Measurements from ENCODE around the gene NCKAP5. TPM values are rescaled to one million over a fixed set of nuclear protein-coding genes. Genes with fewer than 3 reads are reported as not detected.

Gene NCKAP5
- total and polyA plus RNA-seq, 2 experiments from 2014 or later: 0.21 to 0.31 TPM

- no peaks in the 10 kb centered on the region for H3K4me1 ChIP-seq (ENCODE audit: low read depth)
- no peak for TF ChIP-seq CTCF (IDR thresholded peaks at IDR 0.05; ENCODE audit: low read depth, low read length)
- no peak for DNase-seq (ENCODE audit: low read depth in 1 of 2, low spot score in 1 of 2)
- H3K27me3 ChIP-seq: no peaks in the 10 kb centered on the region
- H3K9me3 ChIP-seq (ENCODE audit: low read depth): no peaks in the 10 kb centered on the region
- no peak overlapping the region for H3K4me3 ChIP-seq
- H3K27ac ChIP-seq: no peak overlapping the region
- no peaks in the 10 kb centered on the region for H3K36me3 ChIP-seq
These were observed 75.4 kb downstream of the NCKAP5 start for GRCh38 chr2:133492719-133493380.

- Histone ChIP-seq H3K27ac (no peak overlapping the region), H3K9me3 (ENCODE audit: low read depth) (no peaks in the 10 kb centered on the region), H3K4me3 (no peak overlapping the region), H3K36me3 (no peaks in the 10 kb centered on the region), H3K4me1 (ENCODE audit: low read depth) (no peaks in the 10 kb centered on the region), H3K27me3 (no peaks in the 10 kb centered on the region)
- DNase-seq (ENCODE audit: low read depth in 1 of 2, low spot score in 1 of 2): no peak
- TF ChIP-seq CTCF (IDR thresholded peaks at IDR 0.05; ENCODE audit: low read depth, low read length): no peak
These were observed 77.8 kb downstream of the NCKAP5 start for GRCh38 chr2:133490411-133490980.

GRCh38 chr2:133489641-133490410 lies 78.4 kb downstream of the NCKAP5 start:
- no peaks in the 10 kb centered on the region for H3K36me3 ChIP-seq
- no peaks in the 10 kb centered on the region for H3K27me3 ChIP-seq
- H3K4me1 ChIP-seq (ENCODE audit: low read depth): no peaks in the 10 kb centered on the region
- peak in 1 of 2 donors; percentile 66 for DNase-seq (ENCODE audit: low read depth in 1 of 2, low spot score in 1 of 2)
- no peak for TF ChIP-seq CTCF (IDR thresholded peaks at IDR 0.05; ENCODE audit: low read depth, low read length)
- H3K9me3 ChIP-seq (ENCODE audit: low read depth): no peaks in the 10 kb centered on the region
- H3K27ac ChIP-seq: no peak overlapping the region
- no peak overlapping the region for H3K4me3 ChIP-seq

- no peak for TF ChIP-seq CTCF (IDR thresholded peaks at IDR 0.05; ENCODE audit: low read depth, low read length)
- H3K27ac ChIP-seq: no peak overlapping the region
- no peak for DNase-seq (ENCODE audit: low read depth in 1 of 2, low spot score in 1 of 2)
These were observed 79.1 kb downstream of the NCKAP5 start for GRCh38 chr2:133489146-133489545.

GRCh38 chr2:133486771-133487191 lies 81.5 kb downstream of the NCKAP5 start:
- no peak for DNase-seq (ENCODE audit: low read depth in 1 of 2, low spot score in 1 of 2)
- TF ChIP-seq CTCF (IDR thresholded peaks at IDR 0.05; ENCODE audit: low read depth, low read length): no peak
- H3K27ac ChIP-seq: no peak overlapping the region

More at GRCh38 chr2:133489146-133489545, 79.1 kb downstream of the NCKAP5 start:
- H3K4me1 ChIP-seq (ENCODE audit: low read depth): no peaks in the 10 kb centered on the region
- H3K36me3 ChIP-seq: no peaks in the 10 kb centered on the region
- no peaks in the 10 kb centered on the region for H3K27me3 ChIP-seq
- H3K4me3 ChIP-seq: no peak overlapping the region
- H3K9me3 ChIP-seq (ENCODE audit: low read depth): no peaks in the 10 kb centered on the region

More at GRCh38 chr2:133486771-133487191, 81.5 kb downstream of the NCKAP5 start:
- Histone ChIP-seq H3K4me3 (no peak overlapping the region), H3K27me3 (no peaks in the 10 kb centered on the region), H3K4me1 (ENCODE audit: low read depth) (no peaks in the 10 kb centered on the region), H3K36me3 (no peaks in the 10 kb centered on the region), H3K9me3 (ENCODE audit: low read depth) (no peaks in the 10 kb centered on the region)

Measured in cardiac muscle cell (in vitro differentiated cells and primary cell).